ENCODE results near the gene VEGFD.

Gene VEGFD, protein sequence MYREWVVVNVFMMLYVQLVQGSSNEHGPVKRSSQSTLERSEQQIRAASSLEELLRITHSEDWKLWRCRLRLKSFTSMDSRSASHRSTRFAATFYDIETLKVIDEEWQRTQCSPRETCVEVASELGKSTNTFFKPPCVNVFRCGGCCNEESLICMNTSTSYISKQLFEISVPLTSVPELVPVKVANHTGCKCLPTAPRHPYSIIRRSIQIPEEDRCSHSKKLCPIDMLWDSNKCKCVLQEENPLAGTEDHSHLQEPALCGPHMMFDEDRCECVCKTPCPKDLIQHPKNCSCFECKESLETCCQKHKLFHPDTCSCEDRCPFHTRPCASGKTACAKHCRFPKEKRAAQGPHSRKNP

DNA sequence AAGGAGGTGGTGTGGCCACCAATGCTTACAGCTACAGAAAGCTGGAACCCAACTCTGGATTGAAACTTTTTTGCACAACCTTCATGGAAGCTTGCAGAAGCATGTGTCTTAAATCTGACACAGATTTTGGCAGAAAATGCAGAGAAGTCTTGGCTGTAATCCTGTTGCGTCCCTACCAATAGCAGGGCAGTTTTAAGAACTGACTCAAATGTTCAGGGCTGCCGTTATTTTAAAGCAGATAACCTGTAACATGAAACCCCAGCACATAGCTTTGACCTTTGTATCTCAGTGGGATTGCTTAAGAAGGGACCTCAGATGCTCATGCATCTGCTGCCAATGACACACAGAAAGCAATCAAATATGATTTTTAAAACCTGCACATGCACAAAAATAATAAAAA, at the start of gene VEGFD:
Gene VEGFD (minus strand): TSS at position 110 of the 400 bp plus-strand sequence. CDS start 467 bp downstream, outside the sequence.
- H3K27ac ChIP-seq, result no peak within 1 kb of the TSS
- TF ChIP-seq, protein P1, sequence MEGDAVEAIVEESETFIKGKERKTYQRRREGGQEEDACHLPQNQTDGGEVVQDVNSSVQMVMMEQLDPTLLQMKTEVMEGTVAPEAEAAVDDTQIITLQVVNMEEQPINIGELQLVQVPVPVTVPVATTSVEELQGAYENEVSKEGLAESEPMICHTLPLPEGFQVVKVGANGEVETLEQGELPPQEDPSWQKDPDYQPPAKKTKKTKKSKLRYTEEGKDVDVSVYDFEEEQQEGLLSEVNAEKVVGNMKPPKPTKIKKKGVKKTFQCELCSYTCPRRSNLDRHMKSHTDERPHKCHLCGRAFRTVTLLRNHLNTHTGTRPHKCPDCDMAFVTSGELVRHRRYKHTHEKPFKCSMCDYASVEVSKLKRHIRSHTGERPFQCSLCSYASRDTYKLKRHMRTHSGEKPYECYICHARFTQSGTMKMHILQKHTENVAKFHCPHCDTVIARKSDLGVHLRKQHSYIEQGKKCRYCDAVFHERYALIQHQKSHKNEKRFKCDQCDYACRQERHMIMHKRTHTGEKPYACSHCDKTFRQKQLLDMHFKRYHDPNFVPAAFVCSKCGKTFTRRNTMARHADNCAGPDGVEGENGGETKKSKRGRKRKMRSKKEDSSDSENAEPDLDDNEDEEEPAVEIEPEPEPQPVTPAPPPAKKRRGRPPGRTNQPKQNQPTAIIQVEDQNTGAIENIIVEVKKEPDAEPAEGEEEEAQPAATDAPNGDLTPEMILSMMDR (conservative IDR thresholded peaks at IDR 0.05), result no peak

DNA sequence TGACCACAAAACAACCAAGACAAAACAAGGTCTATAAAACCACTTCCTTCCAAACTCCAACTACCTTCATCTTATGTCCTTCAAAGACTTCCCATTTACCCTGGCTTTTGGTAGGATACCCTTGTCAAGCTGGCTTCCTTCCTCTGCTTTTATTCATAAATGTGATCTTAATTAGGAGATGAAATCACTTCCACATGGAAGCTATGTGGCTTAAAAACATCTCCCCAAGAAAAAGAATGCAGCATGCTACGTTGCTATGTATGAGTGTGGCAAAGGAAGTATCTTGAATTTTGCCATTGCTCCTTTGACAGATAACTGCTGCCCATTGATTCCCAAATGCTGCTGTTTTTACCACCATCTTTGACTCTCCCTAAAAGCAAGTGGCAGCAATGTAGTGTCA, 46.4 kb upstream of the VEGFD start:
- H3K27ac ChIP-seq, result no peak overlapping the region
- TF ChIP-seq, protein P1 (conservative IDR thresholded peaks at IDR 0.05), result no peak

DNA sequence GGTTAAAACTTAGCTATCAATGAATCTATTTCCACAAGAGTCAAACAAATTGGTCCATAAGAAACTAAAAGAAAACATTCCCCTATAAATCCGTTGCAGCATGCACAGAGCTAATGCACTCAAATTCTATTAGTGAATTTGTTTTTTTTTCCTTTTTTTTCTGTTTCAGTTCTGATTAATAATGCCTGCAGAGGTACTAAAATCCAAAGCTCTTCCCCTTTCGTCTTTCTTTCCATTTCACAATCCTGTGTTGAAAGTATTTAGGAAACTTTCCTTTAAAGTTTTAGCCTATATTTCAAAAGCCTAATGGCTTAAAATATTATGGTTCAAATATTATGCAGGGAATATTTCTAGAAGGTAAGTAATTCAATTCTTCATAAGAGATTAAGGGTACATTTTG, 45.9 kb upstream of the VEGFD start:
- TF ChIP-seq, protein P1 (conservative IDR thresholded peaks at IDR 0.05), result no peak
- H3K27ac ChIP-seq, result no peak overlapping the region

DNA sequence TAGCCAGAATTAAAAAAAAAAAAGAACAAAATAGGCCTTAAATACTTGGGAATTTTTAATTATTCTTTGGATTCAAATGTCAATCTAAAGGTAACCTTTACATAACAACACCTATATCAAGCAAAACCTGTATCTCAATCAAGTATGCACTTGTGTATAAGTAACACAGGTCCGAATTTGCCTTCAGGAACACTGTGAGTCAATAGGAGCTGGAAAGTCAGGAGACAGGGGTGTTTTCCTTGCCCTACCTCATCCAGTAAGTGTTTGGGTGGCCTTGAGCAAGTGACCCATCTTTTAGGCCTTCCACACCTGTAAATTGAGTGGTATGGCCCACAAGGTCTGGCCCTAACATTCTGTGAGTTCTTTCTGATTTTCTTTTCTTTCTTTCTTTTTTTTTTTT, 40.8 kb upstream of the VEGFD start:
- H3K27ac ChIP-seq, result no peak overlapping the region
- TF ChIP-seq, protein P1 (conservative IDR thresholded peaks at IDR 0.05), result no peak

DNA sequence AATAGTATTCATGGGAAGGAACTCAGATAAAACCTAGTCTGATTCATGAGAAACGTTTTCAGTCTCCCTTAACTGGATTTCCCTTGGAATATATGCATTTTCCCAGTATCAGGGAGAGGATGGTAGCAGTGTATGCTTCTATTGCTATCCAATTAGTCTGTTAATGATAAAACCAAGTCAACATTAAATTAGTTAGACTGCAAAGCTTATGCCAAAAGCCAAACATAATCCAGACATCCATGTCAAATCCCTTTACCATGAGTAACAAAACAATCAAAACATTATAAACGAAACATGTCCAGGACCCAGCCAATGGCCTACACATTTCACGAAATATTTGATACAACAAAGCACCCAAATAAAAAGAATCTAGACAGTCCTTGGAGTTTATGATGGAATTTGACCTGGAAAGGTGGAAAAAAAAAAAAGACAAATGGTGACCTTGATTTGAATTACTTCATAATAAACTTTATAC, 34.5 kb upstream of the VEGFD start:
- no peak overlapping the region for H3K27ac ChIP-seq
- TF ChIP-seq, protein P1 (conservative IDR thresholded peaks at IDR 0.05), result no peak

DNA sequence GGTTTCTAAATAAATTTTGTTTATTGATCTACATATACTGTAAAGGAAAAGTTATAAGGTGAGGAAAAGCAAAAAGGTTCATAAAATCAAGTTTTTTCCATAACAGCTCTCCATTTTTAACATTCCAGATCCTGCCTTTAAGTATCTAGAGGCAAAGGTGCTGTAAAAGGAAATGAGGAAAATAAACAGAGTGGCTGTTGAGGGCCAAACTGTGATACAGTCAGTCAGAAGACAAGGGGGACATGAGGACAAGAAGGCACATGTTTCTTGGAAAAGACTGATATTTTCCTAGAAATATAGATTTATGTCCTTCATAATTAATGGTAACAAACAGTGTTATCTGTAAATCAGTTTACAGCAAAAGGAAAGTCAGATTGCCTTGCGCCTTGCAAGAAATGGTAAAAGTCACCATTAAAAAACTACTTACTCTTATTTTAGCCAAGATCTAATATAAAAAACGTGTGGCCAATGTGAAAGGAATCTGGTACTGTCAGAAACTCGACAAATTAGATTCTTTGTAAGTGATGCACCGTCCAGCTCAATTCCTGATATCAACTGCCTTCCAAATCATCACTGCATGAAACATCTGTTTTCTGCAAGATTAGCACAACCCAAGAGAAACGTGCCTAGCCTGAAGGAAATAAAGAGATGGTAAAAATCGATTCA, 34.0 kb upstream of the VEGFD start:
- TF ChIP-seq, protein P1 (conservative IDR thresholded peaks at IDR 0.05), result no peak
- no peak overlapping the region for H3K27ac ChIP-seq

DNA sequence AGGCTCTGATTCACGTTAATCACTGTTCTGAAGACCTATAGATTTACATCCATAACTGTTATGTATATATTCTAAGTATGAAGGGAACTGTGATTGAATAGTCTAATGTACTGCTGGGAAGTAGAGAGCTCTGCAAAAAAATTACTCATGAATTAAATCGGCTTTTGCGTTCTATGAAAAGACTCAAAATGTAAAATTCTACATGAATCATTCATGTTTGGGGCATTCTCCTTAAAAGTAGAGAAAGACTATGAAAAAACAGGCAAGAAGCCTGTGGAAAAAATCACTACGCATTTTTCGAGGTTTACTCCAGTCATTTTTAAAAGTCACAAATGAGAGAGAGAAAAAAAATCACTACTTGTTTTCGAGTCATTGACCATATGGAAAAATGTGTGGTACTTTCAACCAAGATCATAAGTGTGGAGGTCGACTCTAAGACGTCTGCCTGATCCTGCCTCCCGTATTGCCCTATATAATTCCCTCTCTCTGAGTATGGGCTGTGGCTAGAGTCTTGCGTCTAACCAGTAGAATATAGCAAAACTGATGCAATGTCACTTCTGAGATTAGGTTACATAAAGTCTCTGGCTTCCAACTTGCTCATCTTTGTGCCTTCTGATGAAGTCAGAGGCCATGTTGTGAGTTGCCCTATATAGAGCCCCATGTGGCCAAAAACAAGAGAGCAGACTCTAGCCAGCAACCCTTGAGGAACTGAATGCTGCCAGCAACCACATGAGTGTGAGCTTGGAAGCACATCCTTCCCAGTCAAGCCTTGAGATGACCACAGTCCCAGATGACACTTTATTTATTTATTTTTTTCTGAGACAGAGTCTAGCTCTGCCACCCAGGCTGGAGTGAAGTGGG, 32.1 kb upstream of the VEGFD start:
- TF ChIP-seq, protein P1 (conservative IDR thresholded peaks at IDR 0.05), result no peak
- no peak overlapping the region for H3K27ac ChIP-seq
